Hepatocyte (in vitro differentiated cells): ENCODE results near the gene P2RX1.

Experiments
- EZH2 ChIP-seq: fragments of 200-600 bp; sonication (generic); IDR thresholded peaks from 2 replicates; pipeline ENCODE4 v1.6.1; 2016; ENCODE audit warnings: antibody characterized with exemption, mild to moderate bottlenecking, borderline replicate concordance
- EZH2phosphoT487 ChIP-seq: fragments of 200-600 bp; sonication (generic); IDR thresholded peaks from one replicate; pipeline ENCODE4 v1.6.1; 2018; ENCODE audit warnings: antibody characterized with exemption, mild to moderate bottlenecking, low read depth, moderate library complexity; ENCODE audit not compliant: unreplicated experiment, severe bottlenecking
- TF ChIP-seq, protein P1 (sequence below): fragments of 200-600 bp; sonication (generic); IDR thresholded peaks from 2 replicates; pipeline ENCODE4 v1.5.1; 2016; ENCODE audit warnings: antibody characterized with exemption, mild to moderate bottlenecking; ENCODE audit not compliant: poor library complexity

DNA sequence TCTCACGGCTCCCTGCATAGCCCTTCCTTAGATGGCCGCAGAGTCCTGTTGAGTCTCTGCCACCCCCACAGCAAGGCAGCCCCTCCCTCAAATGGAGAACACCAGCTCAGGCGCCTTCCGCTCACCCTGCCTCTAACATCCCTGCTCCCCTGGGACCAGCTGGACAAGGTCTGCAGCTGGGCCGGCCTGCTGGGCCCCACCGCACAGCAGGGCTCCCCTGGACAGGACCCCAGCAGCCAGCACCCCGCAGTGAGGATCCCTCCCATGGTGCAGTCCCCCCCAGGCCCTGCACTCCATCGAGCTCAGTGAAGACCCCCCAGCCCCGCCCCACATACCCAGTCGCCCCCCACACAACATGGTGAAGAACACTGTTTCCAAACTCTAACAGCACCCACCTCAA, 37.8 kb upstream of the P2RX1 start:
- TF ChIP-seq, protein P1, sequence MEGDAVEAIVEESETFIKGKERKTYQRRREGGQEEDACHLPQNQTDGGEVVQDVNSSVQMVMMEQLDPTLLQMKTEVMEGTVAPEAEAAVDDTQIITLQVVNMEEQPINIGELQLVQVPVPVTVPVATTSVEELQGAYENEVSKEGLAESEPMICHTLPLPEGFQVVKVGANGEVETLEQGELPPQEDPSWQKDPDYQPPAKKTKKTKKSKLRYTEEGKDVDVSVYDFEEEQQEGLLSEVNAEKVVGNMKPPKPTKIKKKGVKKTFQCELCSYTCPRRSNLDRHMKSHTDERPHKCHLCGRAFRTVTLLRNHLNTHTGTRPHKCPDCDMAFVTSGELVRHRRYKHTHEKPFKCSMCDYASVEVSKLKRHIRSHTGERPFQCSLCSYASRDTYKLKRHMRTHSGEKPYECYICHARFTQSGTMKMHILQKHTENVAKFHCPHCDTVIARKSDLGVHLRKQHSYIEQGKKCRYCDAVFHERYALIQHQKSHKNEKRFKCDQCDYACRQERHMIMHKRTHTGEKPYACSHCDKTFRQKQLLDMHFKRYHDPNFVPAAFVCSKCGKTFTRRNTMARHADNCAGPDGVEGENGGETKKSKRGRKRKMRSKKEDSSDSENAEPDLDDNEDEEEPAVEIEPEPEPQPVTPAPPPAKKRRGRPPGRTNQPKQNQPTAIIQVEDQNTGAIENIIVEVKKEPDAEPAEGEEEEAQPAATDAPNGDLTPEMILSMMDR = no peak
- TF ChIP-seq EZH2 (no peak), EZH2phosphoT487 (no peak)
